HG02642 (cell line): Measurements from ENCODE around the gene PCDHGA1.
A peak's percentile ranks its signal among the peaks of the same experiment; 100 is the strongest.
"Not testable (repeated sequence)": the region's sequence is repeated elsewhere in the genome, so short reads cannot be mapped to it uniquely, and the experiment has no call there.

Source experiments
- ATAC-seq: cut with Tn5 transposase; IDR thresholded peaks from one replicate; pipeline ENCODE4 v1.9.1; 2021; ENCODE audit warnings: mild to moderate bottlenecking; ENCODE audit not compliant: unreplicated experiment, poor library complexity

PCDHGA1 gene

DNA sequence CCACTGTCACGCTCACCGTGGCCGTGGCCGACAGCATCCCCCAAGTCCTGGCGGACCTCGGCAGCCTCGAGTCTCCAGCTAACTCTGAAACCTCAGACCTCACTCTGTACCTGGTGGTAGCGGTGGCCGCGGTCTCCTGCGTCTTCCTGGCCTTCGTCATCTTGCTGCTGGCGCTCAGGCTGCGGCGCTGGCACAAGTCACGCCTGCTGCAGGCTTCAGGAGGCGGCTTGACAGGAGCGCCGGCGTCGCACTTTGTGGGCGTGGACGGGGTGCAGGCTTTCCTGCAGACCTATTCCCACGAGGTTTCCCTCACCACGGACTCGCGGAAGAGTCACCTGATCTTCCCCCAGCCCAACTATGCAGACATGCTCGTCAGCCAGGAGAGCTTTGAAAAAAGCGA lies 102.4 kb downstream of the PCDHGA1 start:
- not testable (repeated sequence) for ATAC-seq

GRCh38 chr5:141434006-141434405 lies 103.7 kb downstream of the PCDHGA1 start:
- ATAC-seq: no peak

DNA sequence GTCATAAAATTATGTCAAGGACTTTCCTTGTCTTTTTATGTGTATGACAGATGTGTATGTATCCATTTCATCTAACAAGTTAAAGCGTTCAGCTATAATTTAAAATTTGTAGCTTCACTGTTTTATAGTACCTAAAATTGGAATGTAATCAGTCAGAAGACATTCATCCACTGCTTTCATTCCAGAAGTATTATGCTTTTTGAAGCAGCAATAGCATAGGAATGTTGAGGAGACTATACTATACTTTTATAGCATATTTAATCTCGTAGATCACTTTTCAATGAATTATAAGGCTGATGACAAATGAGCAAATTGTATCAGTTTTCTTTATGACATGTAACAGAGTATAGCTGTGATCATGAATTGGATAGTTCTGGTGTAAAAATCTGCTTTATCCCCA lies 106.9 kb downstream of the PCDHGA1 start:
- ATAC-seq: no peak

DNA sequence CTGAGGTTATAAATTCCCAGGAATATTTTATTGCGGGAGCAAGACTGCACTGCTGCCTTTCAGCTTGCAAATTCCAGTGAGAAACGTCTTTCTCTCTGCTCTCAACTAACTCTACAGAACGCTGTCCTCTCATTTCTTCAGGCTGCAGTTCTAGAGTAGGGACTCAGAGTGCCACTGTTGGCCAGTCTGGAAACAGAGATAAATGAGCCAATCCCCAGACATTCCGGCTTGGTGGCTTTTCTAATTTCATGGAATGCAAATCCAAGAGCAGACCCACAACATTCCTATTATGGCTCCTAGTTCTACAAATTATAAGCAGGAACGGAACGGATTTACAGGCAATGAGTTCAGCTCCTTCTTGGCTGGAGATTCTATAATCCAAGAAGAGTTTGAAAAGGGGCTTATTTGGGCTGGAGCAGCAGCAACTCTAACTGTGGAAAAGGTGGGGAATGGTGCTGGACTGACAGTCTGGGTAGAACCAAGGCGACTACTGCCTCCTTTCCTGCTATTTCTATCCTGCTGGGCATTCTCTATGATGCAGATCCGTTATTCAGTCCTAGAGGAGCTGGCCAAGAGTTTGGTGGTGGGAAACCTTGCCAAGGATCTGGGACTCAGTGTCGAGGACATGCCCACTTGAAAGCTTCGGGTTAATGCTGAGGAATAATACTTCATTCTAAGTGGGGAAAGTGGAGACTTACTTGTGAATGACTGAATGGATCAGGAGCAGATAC lies 109.3 kb downstream of the PCDHGA1 start:
- ATAC-seq: no peak

DNA sequence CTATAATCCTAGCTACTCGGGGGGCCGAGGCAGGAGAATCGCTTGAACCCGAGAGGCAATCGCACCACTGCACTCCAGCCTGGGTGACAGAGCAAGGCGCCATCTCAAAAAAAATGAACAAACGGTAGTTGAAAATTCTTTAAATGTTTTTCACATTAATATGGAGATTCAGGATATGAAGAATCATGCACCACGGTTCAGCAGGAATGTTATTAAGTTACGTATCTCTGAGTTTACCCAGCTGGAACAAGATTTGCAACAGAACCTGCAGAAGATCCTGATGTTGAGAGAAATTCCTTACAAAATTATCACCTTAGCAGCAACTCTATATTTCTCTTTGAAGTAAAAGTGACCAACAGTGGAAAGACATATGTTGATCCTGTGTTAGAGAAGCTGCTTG lies 110.0 kb downstream of the PCDHGA1 start:
- no peak for ATAC-seq

- no peak for ATAC-seq
These were observed 111.4 kb downstream of the PCDHGA1 start for GRCh38 chr5:141441571-141442170.

- no peak for ATAC-seq
These were observed 135.0 kb downstream of the PCDHGA1 start for GRCh38 chr5:141465351-141465750.

GRCh38 chr5:141475625-141476131 lies 145.4 kb downstream of the PCDHGA1 start, which contains the start of gene PCDHGC3:
Gene PCDHGC3, plus strand, starts transcription at chr5:141475966. Its CDS starts 151 bp downstream, at chr5:141476117.
- ATAC-seq: peak; percentile 98

DNA sequence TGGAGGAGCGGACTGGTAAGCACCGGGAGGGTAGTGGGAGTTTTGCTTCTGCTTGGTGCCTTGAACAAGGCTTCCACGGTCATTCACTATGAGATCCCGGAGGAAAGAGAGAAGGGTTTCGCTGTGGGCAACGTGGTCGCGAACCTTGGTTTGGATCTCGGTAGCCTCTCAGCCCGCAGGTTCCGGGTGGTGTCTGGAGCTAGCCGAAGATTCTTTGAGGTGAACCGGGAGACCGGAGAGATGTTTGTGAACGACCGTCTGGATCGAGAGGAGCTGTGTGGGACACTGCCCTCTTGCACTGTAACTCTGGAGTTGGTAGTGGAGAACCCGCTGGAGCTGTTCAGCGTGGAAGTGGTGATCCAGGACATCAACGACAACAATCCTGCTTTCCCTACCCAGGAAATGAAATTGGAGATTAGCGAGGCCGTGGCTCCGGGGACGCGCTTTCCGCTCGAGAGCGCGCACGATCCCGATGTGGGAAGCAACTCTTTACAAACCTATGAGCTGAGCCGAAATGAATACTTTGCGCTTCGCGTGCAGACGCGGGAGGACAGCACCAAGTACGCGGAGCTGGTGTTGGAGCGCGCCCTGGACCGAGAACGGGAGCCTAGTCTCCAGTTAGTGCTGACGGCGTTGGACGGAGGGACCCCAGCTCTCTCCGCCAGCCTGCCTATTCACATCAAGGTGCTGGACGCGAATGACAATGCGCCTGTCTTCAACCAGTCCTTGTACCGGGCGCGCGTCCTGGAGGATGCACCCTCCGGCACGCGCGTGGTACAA lies 146.0 kb downstream of the PCDHGA1 start:
- ATAC-seq: peak; percentile 36

GRCh38 chr5:141477044-141477575 lies 146.8 kb downstream of the PCDHGA1 start:
- ATAC-seq: no peak

DNA sequence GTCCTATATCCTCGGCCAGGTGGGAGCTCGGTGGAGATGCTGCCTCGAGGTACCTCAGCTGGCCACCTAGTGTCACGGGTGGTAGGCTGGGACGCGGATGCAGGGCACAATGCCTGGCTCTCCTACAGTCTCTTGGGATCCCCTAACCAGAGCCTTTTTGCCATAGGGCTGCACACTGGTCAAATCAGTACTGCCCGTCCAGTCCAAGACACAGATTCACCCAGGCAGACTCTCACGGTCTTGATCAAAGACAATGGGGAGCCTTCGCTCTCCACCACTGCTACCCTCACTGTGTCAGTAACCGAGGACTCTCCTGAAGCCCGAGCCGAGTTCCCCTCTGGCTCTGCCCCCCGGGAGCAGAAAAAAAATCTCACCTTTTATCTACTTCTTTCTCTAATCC lies 147.5 kb downstream of the PCDHGA1 start:
- ATAC-seq: no peak

DNA sequence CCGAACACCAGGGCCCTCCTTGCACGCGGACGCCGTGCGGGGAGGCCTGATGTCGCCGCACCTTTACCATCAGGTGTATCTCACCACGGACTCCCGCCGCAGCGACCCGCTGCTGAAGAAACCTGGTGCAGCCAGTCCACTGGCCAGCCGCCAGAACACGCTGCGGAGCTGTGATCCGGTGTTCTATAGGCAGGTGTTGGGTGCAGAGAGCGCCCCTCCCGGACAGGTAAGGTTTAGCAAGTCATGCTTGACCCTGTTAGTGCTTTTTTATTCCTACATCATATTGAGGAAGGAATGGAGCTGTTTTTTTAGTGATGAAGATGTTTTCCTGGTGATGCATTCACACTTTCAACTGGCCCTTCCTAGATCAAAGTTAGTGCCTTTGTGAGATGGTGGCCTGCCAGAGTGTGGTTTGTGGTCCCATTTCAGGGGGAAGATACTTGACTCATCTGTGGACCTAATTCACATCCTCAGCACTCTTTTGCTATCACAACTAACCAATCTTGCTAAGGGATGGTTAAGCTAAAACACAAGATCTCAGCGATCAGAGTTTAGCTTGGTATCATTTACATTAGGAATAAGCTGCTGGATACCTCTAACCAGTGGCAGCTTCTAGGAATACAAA lies 148.1 kb downstream of the PCDHGA1 start:
- ATAC-seq: no peak

DNA sequence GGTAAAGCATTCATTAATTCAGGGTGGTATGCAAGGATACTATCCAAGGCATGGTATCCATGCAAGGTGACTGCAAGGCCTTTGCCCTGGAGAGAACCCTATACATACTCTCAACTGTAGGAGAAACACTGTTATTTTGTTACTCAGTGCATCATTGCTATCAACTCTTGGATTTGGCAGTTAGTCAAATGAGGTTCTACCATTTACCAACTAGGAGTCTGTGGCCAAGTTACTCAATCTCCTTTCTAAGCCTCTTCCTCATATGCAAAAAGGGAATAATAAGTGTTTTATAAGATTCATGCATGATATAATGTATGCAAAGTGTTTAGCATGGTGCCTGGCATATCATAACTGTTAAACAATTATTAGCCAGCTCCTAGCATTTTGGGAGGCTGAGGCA lies 149.5 kb downstream of the PCDHGA1 start:
- no peak for ATAC-seq

DNA sequence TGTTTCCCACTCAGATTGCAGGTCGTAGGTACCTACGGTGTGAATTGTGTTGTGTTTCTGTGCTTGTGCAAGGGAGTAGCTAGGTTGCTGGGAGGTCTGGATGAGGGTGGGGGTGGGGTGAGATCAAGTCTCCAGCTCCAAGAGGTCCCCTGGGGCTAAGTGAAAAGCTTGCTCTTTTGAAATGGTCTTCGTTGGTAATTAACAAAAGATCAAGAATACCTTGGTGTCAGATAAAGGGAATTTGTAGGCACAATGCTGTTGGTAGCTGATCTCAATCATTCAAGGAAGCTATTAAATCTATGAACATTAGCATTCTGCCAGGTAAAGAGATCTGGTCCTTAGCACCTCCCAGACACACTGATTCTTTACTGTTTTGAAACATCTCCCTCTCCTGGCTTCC lies 153.6 kb downstream of the PCDHGA1 start:
- ATAC-seq: no peak

GRCh38 chr5:141484310-141484640 lies 154.0 kb downstream of the PCDHGA1 start:
- ATAC-seq: no peak

- ATAC-seq: peak; percentile 49
These were observed 154.5 kb downstream of the PCDHGA1 start, which contains the start of gene PCDHGC4 for GRCh38 chr5:141484641-141485311. Gene PCDHGC4, plus strand, starts transcription at chr5:141485030. Its CDS starts 144 bp downstream, at chr5:141485174.

DNA sequence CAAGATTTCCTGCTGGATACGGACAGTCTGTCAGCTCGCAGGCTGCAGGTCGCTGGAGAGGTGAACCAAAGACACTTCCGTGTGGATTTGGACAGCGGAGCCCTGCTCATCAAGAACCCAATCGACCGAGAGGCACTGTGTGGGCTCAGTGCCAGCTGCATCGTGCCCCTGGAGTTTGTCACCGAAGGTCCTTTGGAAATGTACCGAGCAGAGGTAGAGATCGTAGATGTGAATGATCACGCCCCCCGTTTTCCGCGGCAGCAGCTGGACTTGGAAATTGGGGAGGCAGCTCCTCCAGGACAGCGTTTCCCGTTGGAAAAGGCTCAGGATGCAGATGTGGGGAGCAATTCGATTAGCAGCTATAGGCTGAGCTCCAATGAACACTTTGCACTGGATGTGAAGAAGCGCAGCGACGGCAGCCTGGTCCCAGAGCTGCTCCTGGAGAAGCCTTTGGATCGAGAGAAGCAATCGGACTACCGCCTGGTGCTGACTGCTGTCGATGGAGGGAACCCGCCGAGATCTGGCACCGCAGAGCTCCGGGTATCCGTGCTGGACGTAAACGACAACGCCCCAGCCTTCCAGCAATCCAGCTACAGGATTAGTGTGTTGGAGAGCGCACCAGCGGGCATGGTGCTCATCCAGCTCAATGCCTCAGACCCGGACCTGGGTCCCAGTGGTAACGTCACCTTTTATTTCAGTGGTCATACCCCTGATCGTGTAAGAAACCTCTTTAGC lies 155.2 kb downstream of the PCDHGA1 start:
- ATAC-seq: peak; percentile 10

- no peak for ATAC-seq
These were observed 155.8 kb downstream of the PCDHGA1 start for GRCh38 chr5:141486091-141486490.

GRCh38 chr5:141487131-141487530 lies 156.8 kb downstream of the PCDHGA1 start:
- no peak for ATAC-seq
